A673 (cell line): ENCODE results near the gene PEX26.

ENCODE experiments used
- CTCF ChIP-seq: fragments of 300-800, 200-600 bp; sonication (generic); conservative IDR thresholded peaks from 2 replicates; pipeline ENCODE4 v1.5.1; 2017; ENCODE audit warnings: low read depth, mild to moderate bottlenecking, antibody characterized with exemption, low read length, moderate library complexity, mixed read lengths
- EZH2 ChIP-seq: fragments of 200-600 bp; sonication (generic); IDR thresholded peaks from 2 replicates; pipeline ENCODE4 v1.6.1; 2017; ENCODE audit warnings: borderline replicate concordance, low read depth, mild to moderate bottlenecking, mixed read lengths, antibody characterized with exemption, low read length; ENCODE audit not compliant: poor library complexity, severe bottlenecking

DNA sequence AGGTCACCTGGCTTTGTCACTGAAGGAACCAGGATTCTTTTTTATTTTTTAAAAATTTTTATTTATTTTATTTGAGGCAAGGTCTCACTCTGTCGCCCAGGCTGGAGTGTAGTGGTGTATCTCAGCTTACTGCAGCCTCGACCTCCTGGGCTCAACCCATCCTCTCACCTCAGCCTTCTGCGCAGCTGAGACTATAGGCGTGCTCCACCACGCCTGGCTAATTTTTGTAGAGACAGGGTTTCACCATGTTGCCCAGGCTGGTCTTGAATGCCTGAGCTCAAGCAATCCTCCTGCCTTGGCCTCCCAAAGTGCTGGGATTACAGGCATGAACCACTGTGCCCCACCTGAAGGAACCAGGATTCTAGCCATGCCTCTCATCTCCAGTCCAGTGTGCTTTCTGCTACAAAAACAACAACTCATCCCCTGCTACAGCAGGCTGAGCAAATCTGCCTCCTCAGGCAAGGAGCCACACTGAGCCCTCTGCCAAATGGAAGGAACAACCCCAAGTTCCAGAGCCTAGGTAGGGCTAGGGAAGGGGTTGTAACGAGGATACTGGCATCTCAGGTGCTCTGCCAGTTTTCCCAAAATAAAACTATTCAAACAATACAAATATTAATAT is 2.6 kb upstream of the PEX26 start:
- TF ChIP-seq CTCF: no peak
- no peak for TF ChIP-seq EZH2
